Mammary epithelial cell (primary cell): ENCODE measurements around the gene KCNG2.

Source experiments
- EZH2 ChIP-seq: IDR thresholded peaks from 2 replicates; pipeline ENCODE4 v1.6.1; 2012; ENCODE audit warnings: low read length, inconsistent platforms, borderline replicate concordance
- TF ChIP-seq, protein P1 (sequence below), 2 donors: IDR thresholded peaks in 1 of 2; conservative IDR thresholded peaks in 1 of 2; 2 replicates each; pipeline ENCODE4 v1.5.1; 2011 to 2012; ENCODE audit warnings: inconsistent platforms in 2 of 2, low read length in 2 of 2, mild to moderate bottlenecking in 2 of 2, control low read depth in 1 of 2, low read depth in 1 of 2; ENCODE audit not compliant: insufficient read depth in 1 of 2; ENCODE audit errors: extremely low read depth in 1 of 2

GRCh38 chr18:79816981-79817606 is 19.4 kb downstream of the KCNG2 start:
- TF ChIP-seq, protein P1, sequence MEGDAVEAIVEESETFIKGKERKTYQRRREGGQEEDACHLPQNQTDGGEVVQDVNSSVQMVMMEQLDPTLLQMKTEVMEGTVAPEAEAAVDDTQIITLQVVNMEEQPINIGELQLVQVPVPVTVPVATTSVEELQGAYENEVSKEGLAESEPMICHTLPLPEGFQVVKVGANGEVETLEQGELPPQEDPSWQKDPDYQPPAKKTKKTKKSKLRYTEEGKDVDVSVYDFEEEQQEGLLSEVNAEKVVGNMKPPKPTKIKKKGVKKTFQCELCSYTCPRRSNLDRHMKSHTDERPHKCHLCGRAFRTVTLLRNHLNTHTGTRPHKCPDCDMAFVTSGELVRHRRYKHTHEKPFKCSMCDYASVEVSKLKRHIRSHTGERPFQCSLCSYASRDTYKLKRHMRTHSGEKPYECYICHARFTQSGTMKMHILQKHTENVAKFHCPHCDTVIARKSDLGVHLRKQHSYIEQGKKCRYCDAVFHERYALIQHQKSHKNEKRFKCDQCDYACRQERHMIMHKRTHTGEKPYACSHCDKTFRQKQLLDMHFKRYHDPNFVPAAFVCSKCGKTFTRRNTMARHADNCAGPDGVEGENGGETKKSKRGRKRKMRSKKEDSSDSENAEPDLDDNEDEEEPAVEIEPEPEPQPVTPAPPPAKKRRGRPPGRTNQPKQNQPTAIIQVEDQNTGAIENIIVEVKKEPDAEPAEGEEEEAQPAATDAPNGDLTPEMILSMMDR (conservative IDR thresholded peaks at IDR 0.05 in 1 of 2, IDR thresholded peaks at IDR 0.05 in 1 of 2; ENCODE audit: extremely low read depth in 1 of 2, insufficient read depth in 1 of 2, low read depth in 1 of 2, low read length in 2 of 2): no peak
- no peak for TF ChIP-seq EZH2
